ENCODE data around the gene LAMC3.

Gene LAMC3

GRCh38 chr9:131126059-131126426 lies 117.1 kb downstream of the LAMC3 start:
- DNase-seq, result no peak

GRCh38 chr9:131129183-131129582 lies 120.2 kb downstream of the LAMC3 start:
- DNase-seq, result peak; percentile 14

GRCh38 chr9:131138676-131139075 lies 129.7 kb downstream of the LAMC3 start:
- no peak for DNase-seq

GRCh38 chr9:131140112-131140511 lies 131.1 kb downstream of the LAMC3 start:
- DNase-seq, result no peak

GRCh38 chr9:131140550-131140949 lies 131.6 kb downstream of the LAMC3 start:
- DNase-seq, result no peak

GRCh38 chr9:131142160-131142559 lies 133.2 kb downstream of the LAMC3 start:
- DNase-seq, result no peak

Measured in activated CD4-positive, alpha-beta T cell treated with anti-CD3 and anti-CD28 coated beads, Interleukin-2, Interleukin-6, amounts not matched to agents 100 ng/mL and 50 ng/mL, durations not matched to agents 16 hours and 8 hours (primary cell).